HG02970 (cell line): ENCODE results near the gene KIAA0408.

Source experiments
- ATAC-seq: cut with Tn5 transposase; IDR thresholded peaks from one replicate; pipeline ENCODE4 v1.9.1; 2021; ENCODE audit warnings: mild to moderate bottlenecking, moderate library complexity, moderate number of reproducible peaks; ENCODE audit not compliant: unreplicated experiment, low FRiP score

The KIAA0408 gene

GRCh38 chr6:127459231-127459641 is at the start of gene KIAA0408:
KIAA0408 (minus strand) TSS chr6:127459389; CDS start chr6:127453981, 5,408 bp downstream.
- no peak for ATAC-seq

DNA sequence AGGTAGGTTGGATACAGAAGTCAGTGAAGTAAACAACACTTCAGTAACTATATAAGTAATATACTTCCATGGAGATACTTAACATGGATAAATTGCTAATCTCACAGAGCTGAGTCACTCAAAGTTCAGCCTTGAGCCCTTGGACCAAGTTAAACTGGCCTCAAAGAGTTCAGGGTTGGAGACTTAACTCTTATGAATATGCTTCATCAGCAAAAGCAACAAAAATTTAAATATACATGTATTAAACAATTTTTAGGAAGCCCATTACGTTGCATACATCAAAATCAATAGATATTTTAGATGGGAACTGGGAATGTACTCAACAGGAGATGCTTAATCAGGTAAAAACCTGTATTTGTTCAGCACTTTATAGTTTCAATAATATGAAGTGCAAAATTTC is 47.7 kb upstream of the KIAA0408 start:
- ATAC-seq = no peak

GRCh38 chr6:127503022-127503421 is 43.8 kb upstream of the KIAA0408 start:
- ATAC-seq = no peak

GRCh38 chr6:127497410-127497809 is 38.2 kb upstream of the KIAA0408 start:
- ATAC-seq = no peak

GRCh38 chr6:127496471-127496870 is 37.3 kb upstream of the KIAA0408 start:
- no peak for ATAC-seq

GRCh38 chr6:127494240-127494767 is 35.1 kb upstream of the KIAA0408 start:
- no peak for ATAC-seq

DNA sequence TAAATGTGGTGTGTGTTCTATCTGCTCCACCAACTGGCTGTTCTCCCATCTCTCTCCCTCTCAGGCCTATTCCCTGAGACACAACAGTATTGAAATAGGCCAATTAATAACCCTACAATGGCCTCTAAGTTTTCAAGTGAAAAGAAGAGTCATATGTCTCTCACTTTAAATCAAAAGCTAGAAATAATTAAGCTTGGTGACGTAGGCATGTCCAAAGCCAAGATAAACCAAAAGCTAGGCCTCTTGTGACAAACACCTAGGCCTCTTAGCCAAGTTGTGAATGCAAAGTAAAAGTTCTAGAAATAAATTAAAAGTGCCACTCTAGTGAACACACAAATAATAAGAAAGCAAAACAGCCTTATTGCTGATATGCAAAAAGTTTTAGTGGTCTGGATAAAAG is 30.1 kb upstream of the KIAA0408 start:
- ATAC-seq = no peak

DNA sequence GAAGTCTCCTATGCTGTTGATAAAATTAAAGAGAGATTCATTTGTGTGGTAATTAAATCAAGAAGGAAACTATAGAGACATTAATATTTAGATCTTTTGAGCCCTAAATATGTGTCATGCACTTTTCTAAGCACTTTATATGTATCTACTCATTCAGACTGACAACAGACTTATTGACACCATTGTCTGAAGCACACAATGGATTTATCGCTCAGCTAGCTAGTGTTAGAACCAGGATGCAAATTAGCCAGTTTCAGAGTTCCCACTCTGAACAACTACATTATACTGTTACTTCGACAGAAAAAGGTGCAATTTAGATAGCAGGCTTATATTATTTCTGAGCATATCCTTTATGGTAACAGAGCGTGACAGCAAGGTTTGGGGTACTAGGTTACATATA is 27.7 kb upstream of the KIAA0408 start:
- no peak for ATAC-seq

DNA sequence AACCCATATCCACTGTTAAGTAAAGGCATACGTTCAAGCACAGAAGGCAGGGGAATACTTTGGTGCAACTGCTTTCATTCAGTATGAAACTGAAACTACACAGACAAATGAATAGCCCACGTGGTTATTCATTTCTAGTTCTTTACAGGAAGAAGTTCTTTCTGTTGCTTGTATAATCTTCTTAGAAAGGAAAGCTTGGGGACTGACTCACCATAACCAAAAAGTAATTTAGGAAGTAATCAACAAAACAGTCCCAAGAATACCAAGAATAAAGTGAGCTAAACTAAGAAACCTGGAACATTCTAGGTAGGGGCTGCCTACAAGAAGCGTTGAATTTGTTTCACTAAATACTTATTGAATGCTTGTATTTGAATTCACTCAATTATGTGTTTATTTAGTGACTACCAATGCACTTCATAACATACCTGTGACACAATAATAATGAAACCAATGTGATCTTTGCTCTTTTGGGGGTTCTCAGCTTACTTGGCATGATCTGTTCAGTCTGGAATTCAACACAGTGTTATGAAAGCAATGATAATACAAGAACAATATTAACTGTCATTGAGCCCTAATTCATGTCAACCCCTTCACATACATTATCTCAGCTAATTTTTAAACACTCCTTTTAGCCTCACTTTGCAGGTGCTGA is 25.1 kb upstream of the KIAA0408 start:
- peak; percentile 98 for ATAC-seq

- peak; percentile 13 for ATAC-seq
These were observed 24.3 kb upstream of the KIAA0408 start for GRCh38 chr6:127483399-127484055.

DNA sequence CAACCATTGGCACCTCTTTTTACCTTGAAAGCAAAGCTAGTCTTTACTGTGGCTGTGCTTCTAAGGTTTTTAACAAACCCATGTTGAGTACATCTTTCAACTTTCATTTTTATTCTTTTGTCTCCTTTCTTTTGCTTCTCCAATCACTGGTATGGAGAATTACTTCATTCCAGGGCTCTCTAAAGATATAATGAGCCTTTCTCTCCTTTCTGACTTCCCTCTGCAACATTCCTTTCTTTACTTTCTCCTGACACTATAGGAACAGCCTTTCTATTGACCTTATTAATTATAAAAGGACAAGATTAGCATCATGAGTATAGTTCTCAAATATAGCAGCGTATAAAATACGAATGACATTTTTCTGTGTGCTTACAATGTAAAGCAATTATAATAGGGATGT is 23.1 kb upstream of the KIAA0408 start:
- ATAC-seq = no peak

DNA sequence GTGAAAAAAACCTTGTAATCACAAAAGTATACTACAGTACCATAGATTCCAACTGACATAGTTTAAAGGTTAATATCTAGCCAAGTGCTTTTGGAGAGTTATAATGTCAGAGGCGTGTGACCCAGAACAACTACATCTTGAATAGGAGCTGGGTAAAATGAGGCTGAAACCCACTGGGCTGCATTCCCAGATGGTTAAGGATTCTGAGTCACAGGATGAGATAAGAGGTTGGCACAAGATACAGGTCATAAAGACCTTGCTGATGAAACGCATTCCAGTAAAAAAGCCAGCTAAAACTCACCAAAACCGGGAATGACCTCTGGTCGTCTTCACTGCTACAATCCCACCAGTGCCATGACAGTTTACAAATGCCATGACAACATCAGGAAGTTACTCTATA is 22.4 kb upstream of the KIAA0408 start:
- ATAC-seq = no peak

- no peak for ATAC-seq
These were observed 21.9 kb upstream of the KIAA0408 start for GRCh38 chr6:127481111-127481510.

GRCh38 chr6:127477658-127478057 is 18.5 kb upstream of the KIAA0408 start:
- no peak for ATAC-seq

DNA sequence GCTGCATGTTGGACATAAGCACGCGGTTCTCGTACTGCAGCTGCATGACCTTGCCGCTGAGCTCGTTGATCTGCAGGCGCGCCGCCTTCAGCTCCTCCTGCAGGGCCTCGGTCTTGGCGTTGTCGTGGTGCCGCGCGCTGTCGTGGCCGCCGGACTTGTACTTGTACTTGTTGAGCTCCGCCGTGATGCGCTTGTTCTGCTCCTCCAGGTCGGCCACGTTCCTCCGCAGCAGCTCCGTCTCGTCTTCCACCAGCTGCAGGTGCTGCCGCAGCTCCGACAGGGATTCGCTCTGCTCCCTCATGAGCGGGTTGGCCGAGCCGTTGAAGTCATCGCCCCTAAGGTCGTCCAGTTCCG is 16.6 kb upstream of the KIAA0408 start:
- ATAC-seq = no peak

DNA sequence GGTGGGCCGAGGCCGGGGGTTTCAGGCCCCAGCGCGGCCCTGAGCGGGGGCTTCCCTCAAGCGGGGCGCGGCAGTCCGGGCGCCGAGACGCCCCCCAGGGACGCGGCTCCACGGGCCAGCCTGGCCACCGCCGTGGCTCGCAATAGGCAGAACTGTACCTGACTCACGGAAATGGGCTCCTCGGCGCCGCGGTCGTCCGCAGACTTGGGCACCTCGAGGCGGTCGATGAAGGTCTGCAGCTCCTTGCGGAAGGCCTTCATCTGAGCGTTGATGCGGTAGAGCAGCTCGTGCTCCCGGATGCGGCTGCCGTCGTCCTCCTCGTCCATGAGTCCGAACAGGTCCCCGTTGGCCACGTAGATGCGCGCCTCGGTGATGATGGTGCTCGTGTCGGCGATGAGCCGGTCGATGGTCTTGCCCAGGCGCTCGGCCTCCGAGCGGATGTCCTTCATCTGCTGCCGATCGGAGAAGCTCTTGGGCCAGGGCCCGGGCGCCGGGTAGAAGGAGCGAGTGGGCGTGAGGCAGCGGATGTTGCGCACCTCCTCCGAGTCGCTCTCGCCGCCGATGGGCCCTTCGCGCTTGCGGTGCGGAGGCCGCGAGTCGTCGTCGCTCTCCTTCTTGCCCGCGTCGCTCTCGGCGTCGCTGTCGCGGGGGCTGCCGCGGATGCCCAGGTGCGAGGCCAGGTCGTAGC is 16.1 kb upstream of the KIAA0408 start:
- no peak for ATAC-seq

DNA sequence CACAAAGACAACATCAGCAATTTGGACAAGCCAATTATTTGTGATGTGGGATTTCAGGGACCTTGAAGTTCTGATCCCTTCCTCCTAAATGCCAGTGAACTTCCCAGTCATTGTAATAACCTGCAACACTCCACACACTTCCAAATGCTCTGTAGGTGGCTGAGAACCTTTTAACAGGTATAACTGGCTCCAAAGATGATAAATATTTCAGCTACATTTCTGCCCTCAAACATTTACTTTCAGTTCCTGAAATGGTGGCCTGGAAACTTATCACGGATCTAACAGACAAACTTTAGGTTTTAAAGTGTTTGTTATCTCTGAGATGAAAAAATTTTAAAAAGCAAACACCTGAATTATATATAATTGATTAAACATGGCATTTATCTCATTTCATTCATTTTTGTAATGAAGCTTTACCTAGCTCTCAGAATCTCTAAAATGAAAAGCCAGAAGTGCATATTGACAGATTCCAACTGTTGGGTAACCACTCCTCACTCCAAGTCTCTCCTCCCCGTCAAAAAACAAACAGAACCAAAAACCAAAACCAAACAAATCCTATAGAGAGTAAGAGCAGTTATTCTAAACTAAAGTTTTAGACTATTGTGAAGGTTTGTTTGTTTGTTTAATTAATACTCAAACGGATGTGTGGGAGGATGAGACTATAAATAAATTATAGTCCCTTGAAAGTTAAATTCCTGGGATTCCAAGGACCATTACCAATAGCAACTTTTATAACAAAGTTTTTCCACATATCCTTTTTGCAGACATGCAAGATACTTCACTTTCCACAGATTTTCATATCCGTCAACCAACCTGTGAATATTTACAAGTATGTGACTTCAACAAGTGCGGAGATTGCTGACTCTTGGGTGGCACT is 12.4 kb upstream of the KIAA0408 start:
- no peak for ATAC-seq

DNA sequence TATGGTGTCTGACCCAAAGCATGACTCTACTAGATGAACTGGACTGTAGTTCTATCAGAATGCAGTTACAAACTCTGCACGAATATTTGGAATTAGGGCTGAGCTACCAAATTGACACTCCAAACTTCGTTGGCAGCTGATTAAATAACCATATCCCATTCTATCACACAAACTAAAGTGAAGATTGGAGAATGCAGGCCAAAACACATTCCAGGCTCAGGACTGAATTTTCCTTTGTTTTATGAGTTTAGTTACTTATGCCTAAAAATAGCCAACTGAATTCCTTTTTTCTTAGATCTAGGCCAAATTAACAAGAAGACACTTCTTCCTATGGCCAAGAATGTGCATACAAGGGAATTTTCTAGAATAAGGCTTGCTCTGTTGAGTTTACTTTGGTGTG is 9.7 kb upstream of the KIAA0408 start:
- no peak for ATAC-seq

DNA sequence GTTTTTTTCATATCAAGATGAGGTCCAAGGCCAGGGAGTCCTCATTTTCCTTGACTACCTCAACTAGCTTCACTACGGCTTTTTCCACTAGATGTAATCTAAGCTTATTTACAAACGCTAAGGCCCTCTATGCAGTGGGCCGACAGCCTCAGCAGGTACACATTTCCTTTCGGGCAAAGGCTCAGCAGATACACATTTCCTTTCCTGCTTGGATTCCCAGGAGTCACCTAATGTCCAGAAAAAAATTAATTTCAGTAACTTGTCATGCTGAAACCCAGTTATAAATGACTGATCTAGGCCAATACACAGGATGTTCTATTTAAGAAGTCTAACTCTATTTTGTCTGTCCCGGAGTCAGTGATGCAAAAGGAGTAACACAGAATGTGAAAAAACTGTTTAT is 7.2 kb upstream of the KIAA0408 start:
- no peak for ATAC-seq

DNA sequence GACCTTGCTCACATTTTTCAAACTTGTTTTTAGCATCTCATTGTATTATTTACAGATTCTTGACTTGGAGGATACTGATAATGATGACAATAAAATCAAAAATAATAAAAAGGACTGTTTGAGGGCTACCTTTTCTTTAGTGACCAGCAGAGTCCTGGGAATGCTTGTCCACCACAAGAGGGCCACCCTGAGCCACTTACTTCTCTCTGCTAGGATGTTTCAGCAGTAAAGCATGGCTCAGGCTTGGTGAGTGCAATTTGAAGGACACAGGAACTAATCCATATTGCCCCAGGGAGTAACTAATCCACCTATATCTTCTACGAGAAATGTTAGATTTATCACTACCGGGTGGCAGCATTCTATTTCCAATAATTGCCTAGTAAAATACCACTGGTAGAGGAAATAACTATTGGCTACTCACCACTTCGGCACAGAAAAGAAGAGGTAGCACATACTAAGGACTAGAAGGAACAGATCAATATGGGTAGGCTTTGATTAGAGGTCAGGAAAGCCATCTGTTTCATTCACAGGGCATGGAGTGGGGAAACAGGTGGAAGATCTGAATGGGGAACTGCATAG is 5.8 kb upstream of the KIAA0408 start:
- peak; percentile 86 for ATAC-seq
